Panc1 (cell line): ENCODE results near the gene WRAP73.

Experiments
- POLR2AphosphoS5 ChIP-seq: IDR thresholded peaks from 2 replicates; pipeline ENCODE4 v1.6.1; 2012; ENCODE audit warnings: mild to moderate bottlenecking, low read depth, low read length, moderate library complexity
- TF ChIP-seq, protein P1 (sequence below): fragments of 450-650 bp; IDR thresholded peaks from 2 replicates; pipeline ENCODE4 v1.5.1; 2017; ENCODE audit warnings: mild to moderate bottlenecking
- TF ChIP-seq, protein P2 (sequence below), 2 experiments: IDR thresholded peaks; 2 replicates each; pipeline ENCODE4 v1.6.1; 2011 to 2012; ENCODE audit warnings: low read depth in 2 of 2, control low read depth in 1 of 2, low read length in 1 of 2, mild to moderate bottlenecking in 1 of 2, moderate library complexity in 1 of 2; ENCODE audit not compliant: insufficient read depth in 1 of 2

DNA sequence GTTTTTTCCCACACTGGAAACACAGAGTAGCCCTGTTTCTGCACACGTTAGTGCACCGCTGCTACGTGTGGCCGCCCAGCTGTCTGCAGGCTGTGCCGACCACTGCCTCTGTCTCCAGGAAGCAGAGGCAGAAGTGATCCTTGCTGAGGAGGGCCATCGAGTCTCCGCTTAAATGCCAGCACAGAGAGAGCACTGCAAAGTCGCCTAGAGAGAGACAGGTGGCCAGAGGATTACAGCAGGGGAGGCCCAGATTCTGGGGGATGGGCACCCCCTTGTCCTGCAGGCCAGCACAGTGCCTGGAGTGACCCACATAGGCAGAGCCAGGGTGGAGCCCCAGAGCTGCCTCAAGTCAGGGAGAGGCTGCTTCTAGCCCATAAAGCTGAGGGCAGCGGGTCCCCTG, 19.0 kb downstream of the WRAP73 start:
- TF ChIP-seq, protein P1, sequence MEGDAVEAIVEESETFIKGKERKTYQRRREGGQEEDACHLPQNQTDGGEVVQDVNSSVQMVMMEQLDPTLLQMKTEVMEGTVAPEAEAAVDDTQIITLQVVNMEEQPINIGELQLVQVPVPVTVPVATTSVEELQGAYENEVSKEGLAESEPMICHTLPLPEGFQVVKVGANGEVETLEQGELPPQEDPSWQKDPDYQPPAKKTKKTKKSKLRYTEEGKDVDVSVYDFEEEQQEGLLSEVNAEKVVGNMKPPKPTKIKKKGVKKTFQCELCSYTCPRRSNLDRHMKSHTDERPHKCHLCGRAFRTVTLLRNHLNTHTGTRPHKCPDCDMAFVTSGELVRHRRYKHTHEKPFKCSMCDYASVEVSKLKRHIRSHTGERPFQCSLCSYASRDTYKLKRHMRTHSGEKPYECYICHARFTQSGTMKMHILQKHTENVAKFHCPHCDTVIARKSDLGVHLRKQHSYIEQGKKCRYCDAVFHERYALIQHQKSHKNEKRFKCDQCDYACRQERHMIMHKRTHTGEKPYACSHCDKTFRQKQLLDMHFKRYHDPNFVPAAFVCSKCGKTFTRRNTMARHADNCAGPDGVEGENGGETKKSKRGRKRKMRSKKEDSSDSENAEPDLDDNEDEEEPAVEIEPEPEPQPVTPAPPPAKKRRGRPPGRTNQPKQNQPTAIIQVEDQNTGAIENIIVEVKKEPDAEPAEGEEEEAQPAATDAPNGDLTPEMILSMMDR = no peak
- no peak for TF ChIP-seq POLR2AphosphoS5
- TF ChIP-seq, protein P2, sequence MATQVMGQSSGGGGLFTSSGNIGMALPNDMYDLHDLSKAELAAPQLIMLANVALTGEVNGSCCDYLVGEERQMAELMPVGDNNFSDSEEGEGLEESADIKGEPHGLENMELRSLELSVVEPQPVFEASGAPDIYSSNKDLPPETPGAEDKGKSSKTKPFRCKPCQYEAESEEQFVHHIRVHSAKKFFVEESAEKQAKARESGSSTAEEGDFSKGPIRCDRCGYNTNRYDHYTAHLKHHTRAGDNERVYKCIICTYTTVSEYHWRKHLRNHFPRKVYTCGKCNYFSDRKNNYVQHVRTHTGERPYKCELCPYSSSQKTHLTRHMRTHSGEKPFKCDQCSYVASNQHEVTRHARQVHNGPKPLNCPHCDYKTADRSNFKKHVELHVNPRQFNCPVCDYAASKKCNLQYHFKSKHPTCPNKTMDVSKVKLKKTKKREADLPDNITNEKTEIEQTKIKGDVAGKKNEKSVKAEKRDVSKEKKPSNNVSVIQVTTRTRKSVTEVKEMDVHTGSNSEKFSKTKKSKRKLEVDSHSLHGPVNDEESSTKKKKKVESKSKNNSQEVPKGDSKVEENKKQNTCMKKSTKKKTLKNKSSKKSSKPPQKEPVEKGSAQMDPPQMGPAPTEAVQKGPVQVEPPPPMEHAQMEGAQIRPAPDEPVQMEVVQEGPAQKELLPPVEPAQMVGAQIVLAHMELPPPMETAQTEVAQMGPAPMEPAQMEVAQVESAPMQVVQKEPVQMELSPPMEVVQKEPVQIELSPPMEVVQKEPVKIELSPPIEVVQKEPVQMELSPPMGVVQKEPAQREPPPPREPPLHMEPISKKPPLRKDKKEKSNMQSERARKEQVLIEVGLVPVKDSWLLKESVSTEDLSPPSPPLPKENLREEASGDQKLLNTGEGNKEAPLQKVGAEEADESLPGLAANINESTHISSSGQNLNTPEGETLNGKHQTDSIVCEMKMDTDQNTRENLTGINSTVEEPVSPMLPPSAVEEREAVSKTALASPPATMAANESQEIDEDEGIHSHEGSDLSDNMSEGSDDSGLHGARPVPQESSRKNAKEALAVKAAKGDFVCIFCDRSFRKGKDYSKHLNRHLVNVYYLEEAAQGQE (IDR thresholded peaks at IDR 0.05; ENCODE audit: insufficient read depth in 1 of 2, low read depth in 2 of 2, low read length in 1 of 2) = no peak
